ENCODE data around the gene GRIK5.

GRCh38 chr19:42028304-42029216 lies 41.4 kb downstream of the GRIK5 start:
- TF ChIP-seq CTCF (IDR thresholded peaks at IDR 0.05), result peak in 3 of 6 experiments; percentile 33 to 54 (median 39)
- TF ChIP-seq POLR2A (IDR thresholded peaks at IDR 0.05), result no peak

All from esophagus squamous epithelium (tissue), 4 donors.